ENCODE measurements around the gene NFIA.

GRCh38 chr1:61265665-61266064 is 183.3 kb downstream of the NFIA start:
- TF ChIP-seq, protein P1, sequence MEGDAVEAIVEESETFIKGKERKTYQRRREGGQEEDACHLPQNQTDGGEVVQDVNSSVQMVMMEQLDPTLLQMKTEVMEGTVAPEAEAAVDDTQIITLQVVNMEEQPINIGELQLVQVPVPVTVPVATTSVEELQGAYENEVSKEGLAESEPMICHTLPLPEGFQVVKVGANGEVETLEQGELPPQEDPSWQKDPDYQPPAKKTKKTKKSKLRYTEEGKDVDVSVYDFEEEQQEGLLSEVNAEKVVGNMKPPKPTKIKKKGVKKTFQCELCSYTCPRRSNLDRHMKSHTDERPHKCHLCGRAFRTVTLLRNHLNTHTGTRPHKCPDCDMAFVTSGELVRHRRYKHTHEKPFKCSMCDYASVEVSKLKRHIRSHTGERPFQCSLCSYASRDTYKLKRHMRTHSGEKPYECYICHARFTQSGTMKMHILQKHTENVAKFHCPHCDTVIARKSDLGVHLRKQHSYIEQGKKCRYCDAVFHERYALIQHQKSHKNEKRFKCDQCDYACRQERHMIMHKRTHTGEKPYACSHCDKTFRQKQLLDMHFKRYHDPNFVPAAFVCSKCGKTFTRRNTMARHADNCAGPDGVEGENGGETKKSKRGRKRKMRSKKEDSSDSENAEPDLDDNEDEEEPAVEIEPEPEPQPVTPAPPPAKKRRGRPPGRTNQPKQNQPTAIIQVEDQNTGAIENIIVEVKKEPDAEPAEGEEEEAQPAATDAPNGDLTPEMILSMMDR (IDR thresholded peaks at IDR 0.05): no peak
- TF ChIP-seq POLR2A (IDR thresholded peaks at IDR 0.05): no peak

Data from Peyer's patch (tissue), 4 donors.